Left lobe of liver (tissue), 2 donors: ENCODE data around the gene CUL4A. TPM values are rescaled to one million over a fixed set of nuclear protein-coding genes. Genes with fewer than 3 reads are reported as not detected.
"Not testable (repeated sequence)": the region's sequence is repeated elsewhere in the genome, so short reads cannot be mapped to it uniquely, and the experiment has no call there.

ENCODE experiments used
- ATAC-seq: fragments of 200-7000 bp; cut with Tn5 transposase; one replicate; pipeline ENCODE4 v1.9.1; 2020; ENCODE audit warnings: mild to moderate bottlenecking, moderate library complexity
- DNase-seq: peaks from one replicate; pipeline ENCODE4 v3.0.0-alpha.2; 2020; ENCODE audit warnings: low spot score
- total RNA-seq: library from RNA; stranded (reverse); gene quantifications from one replicate; pipeline ENCODE4 v1.2.1, GENCODE V29; 2021
- donor health status: DM: no; HTN: no; CAD: no; lungs with moderate emphysema.
- donor health status: DM: no; HTN: yes; CAD: no.

The CUL4A gene
- 30.4 TPM for total RNA-seq

DNA sequence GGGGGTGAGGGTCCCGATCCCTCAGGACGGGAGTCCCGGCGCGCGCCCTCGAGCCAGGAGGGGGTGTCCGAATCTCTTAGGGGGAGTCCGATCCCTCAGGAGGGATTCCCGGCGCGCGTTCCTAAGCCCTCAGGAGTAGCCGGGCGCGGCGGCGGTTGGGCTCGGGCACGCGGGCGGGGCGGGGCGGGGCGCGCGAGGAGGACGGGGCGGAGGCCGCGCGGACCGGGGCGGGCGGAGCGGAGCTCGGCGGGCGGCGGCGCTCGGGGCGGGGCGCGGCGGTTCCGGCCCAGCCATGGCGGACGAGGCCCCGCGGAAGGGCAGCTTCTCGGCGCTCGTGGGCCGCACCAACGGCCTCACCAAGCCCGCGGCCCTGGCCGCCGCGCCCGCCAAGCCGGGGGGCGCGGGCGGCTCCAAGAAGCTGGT lies at the start of gene CUL4A:
CUL4A (plus strand) TSS at position 278 of the 423 bp plus-strand sequence; CDS start at position 293, 15 bp downstream.
- peak; percentile 75 for ATAC-seq

GRCh38 chr13:113159701-113160100 lies 49.7 kb upstream of the CUL4A start:
- ATAC-seq = peak; percentile 2
- DNase-seq = peak; percentile 46

More for the DNA sequence above, at the start of gene CUL4A:
- peak; percentile 79 for DNase-seq

- DNase-seq (no peak), ATAC-seq (no peak)
Observed at GRCh38 chr13:113160983-113161382, 48.4 kb upstream of the CUL4A start.

DNA sequence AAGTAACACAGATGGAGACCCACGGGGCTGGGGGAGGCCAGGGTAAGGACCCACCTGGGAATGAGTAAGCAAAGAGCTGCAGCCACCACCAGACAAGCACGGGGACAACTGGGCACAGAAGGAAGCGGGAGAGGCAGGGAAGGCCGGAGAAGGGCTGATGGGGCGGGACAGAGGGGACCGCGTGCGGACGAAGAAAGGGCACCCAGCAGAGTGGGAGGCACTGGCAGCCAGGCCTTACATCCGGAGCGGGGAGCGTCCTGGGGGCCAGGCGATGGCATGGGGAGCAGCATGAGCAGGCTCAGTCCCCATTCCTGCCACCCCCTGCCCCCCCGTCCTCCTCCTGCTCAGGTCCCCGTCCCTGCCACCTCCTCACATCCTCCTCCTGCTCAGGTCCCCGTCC lies 48.0 kb upstream of the CUL4A start:
- DNase-seq (no peak), ATAC-seq (no peak)

DNA sequence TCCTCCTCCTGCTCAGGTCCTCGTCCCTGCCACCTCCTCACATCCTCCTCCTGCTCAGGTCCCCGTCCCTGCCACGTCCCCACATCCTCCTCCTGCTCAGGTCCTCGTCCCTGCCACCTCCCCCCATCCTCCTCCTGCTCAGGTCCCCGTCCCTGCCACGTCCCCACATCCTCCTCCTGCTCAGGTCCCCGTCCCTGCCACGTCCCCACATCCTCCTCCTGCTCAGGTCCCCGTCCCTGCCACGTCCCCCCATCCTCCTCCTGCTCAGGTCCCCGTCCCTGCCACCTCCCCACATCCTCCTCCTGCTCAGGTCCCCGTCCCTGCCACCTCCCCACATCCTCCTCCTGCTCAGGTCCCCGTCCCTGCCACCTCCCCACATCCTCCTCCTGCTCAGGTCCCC lies 47.4 kb upstream of the CUL4A start:
- not testable (repeated sequence) for DNase-seq, ATAC-seq

DNA sequence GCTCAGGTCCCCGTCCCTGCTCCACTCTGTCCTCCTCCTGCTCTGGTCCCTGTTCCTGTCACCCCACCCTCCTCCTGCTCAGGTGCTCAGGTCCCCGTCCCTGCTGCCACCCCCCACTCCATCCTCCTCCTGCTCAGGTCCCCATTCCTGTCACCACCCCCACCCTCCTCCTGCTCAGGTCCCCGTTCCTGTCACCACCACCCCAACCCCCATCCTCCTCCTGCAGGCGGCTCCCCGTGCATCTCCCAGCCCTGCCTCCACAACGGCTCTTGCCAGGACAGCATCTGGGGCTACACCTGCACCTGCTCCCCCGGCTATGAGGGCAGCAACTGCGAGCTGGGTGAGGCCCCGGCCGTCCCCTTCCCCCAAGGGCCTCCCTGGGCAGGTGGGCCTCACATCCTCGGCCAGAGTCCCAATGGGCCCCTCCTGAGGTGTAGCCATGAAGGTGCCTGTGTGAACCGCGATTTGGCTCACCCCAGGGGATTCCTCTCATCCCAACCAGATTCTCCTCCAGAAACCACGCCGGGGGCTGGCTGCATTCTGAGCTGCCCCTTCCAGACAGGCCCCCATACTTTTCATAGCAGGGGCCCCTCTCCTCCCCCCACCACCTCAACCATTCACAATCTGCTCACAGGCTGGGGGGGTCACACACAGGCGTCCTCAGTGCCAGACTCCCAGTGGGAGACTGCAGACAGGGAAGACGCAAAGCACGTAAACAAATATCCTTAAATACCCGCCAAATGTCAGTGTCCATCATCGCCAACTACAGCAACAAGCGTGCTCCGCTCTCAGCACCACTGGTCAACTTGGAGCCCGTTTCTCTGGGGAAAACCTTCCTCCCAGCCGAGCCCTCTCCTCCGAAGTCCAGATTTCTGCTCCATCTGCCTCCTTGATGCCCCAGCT lies 46.4 kb upstream of the CUL4A start:
- DNase-seq (peak; percentile 38), ATAC-seq (no peak)

DNA sequence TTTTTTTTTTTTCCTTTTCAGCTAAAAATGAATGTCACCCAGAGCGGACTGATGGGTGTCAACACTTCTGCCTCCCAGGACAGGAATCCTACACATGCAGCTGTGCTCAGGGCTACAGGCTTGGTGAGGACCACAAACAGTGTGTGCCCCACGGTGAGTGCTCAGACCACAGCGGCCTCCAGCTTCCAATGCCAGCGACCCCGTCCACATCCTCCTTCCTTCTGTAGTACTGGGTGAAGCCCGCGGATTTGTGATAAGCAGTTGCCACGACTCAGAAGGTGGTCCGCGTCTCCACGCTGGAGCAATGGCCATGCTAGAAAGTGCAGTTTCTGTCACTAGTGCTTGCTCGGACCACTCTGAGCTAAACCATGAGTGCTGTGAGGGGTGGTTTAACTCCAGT lies 44.9 kb upstream of the CUL4A start:
- DNase-seq = no peak
- no peak for ATAC-seq

DNA sequence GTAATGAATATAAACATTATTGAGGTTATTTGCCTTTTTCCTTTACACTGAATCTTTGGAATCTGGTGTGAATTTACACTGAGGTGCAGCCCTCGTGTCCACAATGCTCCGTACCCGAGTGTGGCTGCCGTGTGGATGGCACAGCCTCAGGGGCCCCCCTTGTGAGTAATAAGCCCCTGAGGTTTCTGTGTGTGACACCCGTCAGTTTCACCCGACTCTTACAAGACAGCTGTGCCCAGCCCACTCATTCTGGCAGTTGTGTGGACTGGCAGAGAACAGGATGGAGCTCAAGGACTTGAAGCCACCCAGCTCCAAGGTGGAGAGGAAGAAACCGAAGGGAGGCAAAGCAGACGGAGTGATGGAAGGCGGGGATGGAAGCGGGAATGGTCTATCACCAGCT lies 43.1 kb upstream of the CUL4A start:
- no peak for ATAC-seq
- peak; percentile 24 for DNase-seq

DNA sequence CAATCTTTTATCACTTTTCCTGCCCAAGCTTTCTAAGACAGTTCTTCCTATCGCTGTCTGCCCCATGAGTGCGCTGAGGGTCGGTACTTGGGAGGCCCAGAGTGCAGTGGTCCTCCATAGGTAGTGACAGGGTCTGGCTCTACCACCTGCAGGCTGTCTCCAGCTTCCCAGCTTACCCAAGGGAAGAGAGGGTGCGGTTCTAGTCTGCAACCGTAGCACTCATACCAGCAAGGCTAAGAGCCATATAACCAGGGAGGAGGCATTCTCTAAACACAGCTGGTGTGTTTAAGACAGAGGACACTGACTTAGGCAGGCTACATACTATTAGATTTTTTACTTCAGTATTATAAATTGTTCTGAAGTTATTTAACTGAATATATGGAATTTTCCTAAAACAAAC lies 42.7 kb upstream of the CUL4A start:
- DNase-seq (no peak), ATAC-seq (no peak)

DNA sequence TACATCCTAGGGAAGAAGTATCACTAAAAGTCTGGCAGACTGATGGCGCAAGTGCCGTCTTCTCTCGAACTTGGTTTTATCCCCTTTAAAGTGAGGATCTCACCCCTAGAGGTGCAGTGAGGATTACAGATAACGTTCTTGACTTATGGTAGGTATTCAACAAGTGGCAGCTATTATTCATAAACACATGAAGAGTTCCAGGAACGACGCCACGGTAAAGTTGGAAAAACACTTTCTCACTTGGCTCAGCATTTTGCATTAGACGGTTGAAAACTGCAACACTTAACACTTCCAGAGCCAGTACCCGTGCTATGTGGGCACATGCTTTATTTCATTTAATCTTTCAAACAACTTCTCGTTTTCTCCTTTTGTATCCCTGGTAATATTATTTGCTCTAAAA lies 42.3 kb upstream of the CUL4A start:
- DNase-seq (no peak), ATAC-seq (no peak)

- DNase-seq (no peak), ATAC-seq (no peak)
Observed at GRCh38 chr13:113167575-113167974, 41.8 kb upstream of the CUL4A start.

GRCh38 chr13:113168211-113168610 lies 41.2 kb upstream of the CUL4A start:
- ATAC-seq (no peak), DNase-seq (no peak)

DNA sequence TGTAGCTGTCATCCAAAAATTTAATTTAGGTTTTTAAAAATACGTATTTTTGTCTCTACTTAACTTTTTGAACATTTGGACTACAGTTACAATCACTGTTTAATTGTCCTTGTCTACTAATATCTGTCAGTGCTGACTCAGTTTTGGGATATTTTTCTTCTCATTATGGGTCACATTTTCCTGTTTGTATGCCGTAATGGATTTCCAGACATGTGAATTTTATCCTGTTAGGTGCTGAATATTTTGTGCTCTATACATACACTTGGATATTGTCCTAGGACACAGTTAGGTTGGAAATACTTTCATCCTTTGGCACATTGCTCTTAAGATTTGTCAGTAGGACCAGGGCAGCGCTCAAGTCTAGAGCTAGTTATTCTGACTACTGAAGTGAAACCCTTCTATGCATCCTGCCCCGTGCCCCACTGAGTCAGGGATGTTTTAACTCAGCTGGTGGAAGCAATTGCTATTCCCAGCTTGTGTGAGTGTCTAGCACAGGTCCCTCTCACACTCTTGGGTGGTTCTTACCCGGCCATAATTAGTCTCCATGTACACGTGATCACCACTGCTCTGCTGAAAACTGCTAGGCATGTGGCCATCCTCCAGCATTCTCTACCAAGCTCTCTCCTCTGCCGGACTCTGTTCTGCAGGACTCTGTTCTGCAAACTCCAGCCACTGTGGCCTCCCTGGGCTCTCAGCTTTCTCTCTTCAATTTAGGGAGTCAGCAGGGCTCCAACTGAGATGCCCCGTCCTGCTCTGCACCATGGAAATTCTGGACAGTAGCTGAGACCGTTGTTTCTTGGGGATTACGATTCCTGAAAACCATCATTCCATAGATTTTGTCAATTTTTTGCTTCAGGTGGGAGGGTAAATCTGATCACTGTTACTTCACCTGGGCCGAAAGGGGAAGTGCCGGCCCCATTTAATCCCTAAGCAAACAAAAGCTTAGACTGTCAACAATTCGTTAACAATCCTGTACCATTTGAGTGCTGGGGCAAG lies 39.8 kb upstream of the CUL4A start:
- DNase-seq (peak; percentile 14), ATAC-seq (peak; percentile 47)

- ATAC-seq (no peak), DNase-seq (peak; percentile 18)
Observed at GRCh38 chr13:113170511-113170910, 38.9 kb upstream of the CUL4A start.

- ATAC-seq (no peak), DNase-seq (peak; percentile 42)
Observed at GRCh38 chr13:113171250-113172125, 37.9 kb upstream of the CUL4A start.

DNA sequence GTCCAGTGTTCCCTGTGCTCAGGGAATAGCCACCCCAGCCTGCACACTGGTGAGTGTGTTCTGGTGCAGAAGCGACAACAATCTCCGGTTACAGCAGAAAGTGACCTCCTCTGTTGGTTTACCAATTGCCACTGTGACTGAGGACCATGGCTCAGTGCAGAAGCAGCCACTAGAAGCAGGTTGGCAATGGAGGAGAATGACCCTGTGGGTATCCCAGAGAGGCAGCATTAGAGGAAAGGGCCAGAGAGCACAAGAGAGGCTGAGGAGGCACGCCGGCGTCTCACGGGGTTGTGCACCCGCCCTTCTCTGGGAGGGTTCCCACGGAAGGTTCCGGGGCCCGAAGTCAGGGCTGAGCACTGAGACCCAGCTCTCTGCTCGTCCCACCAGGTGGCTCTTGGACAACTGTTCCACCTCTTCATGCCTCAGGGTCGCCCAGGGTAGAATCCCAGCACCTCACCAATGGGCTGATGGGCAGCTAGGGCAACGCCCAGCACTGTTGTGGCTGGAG lies 36.9 kb upstream of the CUL4A start:
- peak; percentile 18 for DNase-seq
- no peak for ATAC-seq

GRCh38 chr13:113176280-113176679 lies 33.1 kb upstream of the CUL4A start:
- ATAC-seq (peak; percentile 63), DNase-seq (peak; percentile 44)

GRCh38 chr13:113176822-113177221 lies 32.6 kb upstream of the CUL4A start:
- DNase-seq (peak; percentile 15), ATAC-seq (no peak)

DNA sequence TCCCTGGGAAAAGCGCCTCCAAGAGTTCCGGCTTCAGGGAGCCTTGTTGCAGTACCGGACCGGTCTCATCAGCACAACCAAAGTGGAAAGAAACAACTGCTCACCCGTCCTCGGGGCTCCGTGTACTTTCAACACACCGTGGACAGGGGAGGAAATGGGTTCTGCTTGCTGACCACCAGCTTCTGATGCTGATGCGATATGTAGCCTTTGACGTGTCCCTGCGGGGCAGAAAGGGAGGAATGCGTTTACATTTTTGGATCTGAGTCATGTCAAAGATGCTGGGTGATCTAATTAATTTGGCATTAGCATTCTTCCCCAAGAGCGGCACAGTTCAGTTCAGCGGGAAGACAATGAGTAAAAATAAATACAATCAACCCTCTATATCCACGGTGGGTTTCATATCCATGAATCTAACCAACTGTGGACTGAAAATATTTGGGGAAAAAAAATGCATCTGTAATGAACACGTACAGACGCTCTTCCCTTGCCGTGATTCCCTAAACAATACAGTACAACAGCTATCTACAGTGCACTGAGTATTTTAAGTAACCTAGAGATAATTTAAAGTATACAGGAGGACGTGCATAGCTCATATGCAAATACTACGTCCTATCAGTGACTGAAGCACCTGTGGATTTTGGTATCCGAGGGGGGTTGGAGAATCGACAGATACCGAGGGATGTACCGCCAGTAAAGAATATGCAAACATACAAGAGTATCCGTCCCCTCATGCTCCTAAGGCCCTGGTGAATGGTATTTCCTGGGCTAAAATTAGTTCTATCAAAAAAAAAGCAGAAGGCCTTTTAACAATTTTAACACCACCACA lies 31.1 kb upstream of the CUL4A start:
- ATAC-seq (no peak), DNase-seq (peak; percentile 26)

- no peak for ATAC-seq
- DNase-seq = no peak
Observed at GRCh38 chr13:113178896-113179167, 30.6 kb upstream of the CUL4A start.
